Suppressor macrophage (primary cell): ENCODE results near the gene TMX2.
"Not testable (repeated sequence)": the region's sequence is repeated elsewhere in the genome, so short reads cannot be mapped to it uniquely, and the experiment has no call there.

Source experiments
- DNase-seq, 4 experiments: peaks; one replicate each; pipeline ENCODE4 v3.0.0-alpha.2; 2020 to 2022

TMX2 gene

GRCh38 chr11:57716726-57717125, 4.3 kb downstream of the TMX2 start:
- not testable (repeated sequence) for DNase-seq

GRCh38 chr11:57727185-57727584, 14.8 kb downstream of the TMX2 start:
- no peak for DNase-seq

- no peak for DNase-seq
These were observed 16.4 kb downstream of the TMX2 start for GRCh38 chr11:57728829-57729228.

- no peak for DNase-seq
These were observed 17.1 kb downstream of the TMX2 start for GRCh38 chr11:57729479-57729878.

- DNase-seq, result no peak
These were observed 20.3 kb downstream of the TMX2 start for GRCh38 chr11:57732661-57733060.

- DNase-seq, result no peak
These were observed 23.4 kb downstream of the TMX2 start for GRCh38 chr11:57735619-57736298.

- peak; percentile 96 to 99 (median 98) for DNase-seq
These were observed 29.0 kb downstream of the TMX2 start, which contains the start of gene SELENOH for GRCh38 chr11:57741132-57742086. SELENOH (plus strand) TSS chr11:57741491; CDS start chr11:57741596, 105 bp downstream.

GRCh38 chr11:57742087-57742452, 29.7 kb downstream of the TMX2 start:
- peak in 1 of 4 experiments; percentile 3 for DNase-seq

- DNase-seq, result no peak
These were observed 32.0 kb downstream of the TMX2 start for GRCh38 chr11:57744357-57744756.

GRCh38 chr11:57745206-57745605, 32.8 kb downstream of the TMX2 start:
- DNase-seq, result no peak

GRCh38 chr11:57746920-57747319, 34.5 kb downstream of the TMX2 start:
- no peak for DNase-seq

GRCh38 chr11:57751176-57751575, 38.8 kb downstream of the TMX2 start:
- DNase-seq, result no peak

GRCh38 chr11:57751676-57752253, 39.4 kb downstream of the TMX2 start, which contains the start of gene BTBD18:
BTBD18 (minus strand) TSS chr11:57751819; CDS start chr11:57751188, 631 bp downstream.
- peak; percentile 34 to 63 (median 44) for DNase-seq

- DNase-seq, result no peak
These were observed 40.6 kb downstream of the TMX2 start for GRCh38 chr11:57752954-57753353.

- DNase-seq, result no peak
These were observed 45.8 kb downstream of the TMX2 start for GRCh38 chr11:57758174-57758573.

GRCh38 chr11:57761301-57762234, 49.2 kb downstream of the TMX2 start, which contains the start of gene CTNND1:
CTNND1 (plus strand) TSS chr11:57761802; CDS start chr11:57791479, 29,677 bp downstream.
- DNase-seq, result peak; percentile 92 to 97 (median 94)

GRCh38 chr11:57762235-57762861, 50.0 kb downstream of the TMX2 start:
- peak in 2 of 4 experiments; percentile 25 to 30 for DNase-seq

- peak in 2 of 4 experiments; percentile 28 to 41 for DNase-seq
These were observed 51.2 kb downstream of the TMX2 start for GRCh38 chr11:57763568-57763967.

GRCh38 chr11:57764021-57764420, 51.6 kb downstream of the TMX2 start:
- no peak for DNase-seq

GRCh38 chr11:57764566-57764965, 52.2 kb downstream of the TMX2 start:
- no peak for DNase-seq

GRCh38 chr11:57764972-57765371, 52.6 kb downstream of the TMX2 start:
- no peak for DNase-seq
